H9 (cell line): ENCODE data around the gene AQP3. TPM values are rescaled to one million over a fixed set of nuclear protein-coding genes. Genes with fewer than 3 reads are reported as not detected.

Experiments
- DNase-seq: peaks from one replicate; pipeline ENCODE4 v3.0.0-alpha.2; 2017
- H2AFZ ChIP-seq: one replicate; pipeline ENCODE4 v1.6.1; 2013; ENCODE audit warnings: mild to moderate bottlenecking, low read length, control low read depth, moderate library complexity
- H2AK5ac ChIP-seq: 2 replicates; pipeline ENCODE4 v1.6.1; 2013; ENCODE audit warnings: low read length, control low read depth, mixed read lengths; ENCODE audit not compliant: insufficient read length
- H2BK120ac ChIP-seq: one replicate; pipeline ENCODE4 v1.6.1; 2013; ENCODE audit warnings: low read depth, mild to moderate bottlenecking, low read length, control low read depth, inconsistent platforms; ENCODE audit not compliant: poor library complexity, severe bottlenecking
- H2BK12ac ChIP-seq: 2 replicates; pipeline ENCODE4 v1.6.1; 2013; ENCODE audit warnings: low read length, control low read depth, mixed read lengths, low read depth; ENCODE audit not compliant: insufficient read length
- H2BK15ac ChIP-seq: 2 replicates; pipeline ENCODE4 v1.6.1; 2013; ENCODE audit warnings: low read depth, low read length, control low read depth
- H2BK20ac ChIP-seq: one replicate; pipeline ENCODE4 v1.6.1; 2013; ENCODE audit warnings: low read depth, mild to moderate bottlenecking, low read length, control low read depth, inconsistent platforms; ENCODE audit not compliant: poor library complexity, severe bottlenecking
- H2BK5ac ChIP-seq: 2 replicates; pipeline ENCODE4 v1.6.1; 2013; ENCODE audit warnings: low read length, control low read depth, mixed read lengths; ENCODE audit not compliant: insufficient read length
- H3K14ac ChIP-seq: 2 replicates; pipeline ENCODE4 v1.6.1; 2013; ENCODE audit warnings: low read length, control low read depth; ENCODE audit not compliant: insufficient read depth
- H3K18ac ChIP-seq: 2 replicates; pipeline ENCODE4 v1.6.1; 2013; ENCODE audit warnings: low read depth, mild to moderate bottlenecking, mixed read lengths, low read length, control low read depth; ENCODE audit not compliant: insufficient read length
- H3K23ac ChIP-seq: 2 replicates; pipeline ENCODE4 v1.6.1; 2013; ENCODE audit warnings: low read length, control low read depth, mixed read lengths, low read depth; ENCODE audit not compliant: insufficient read length
- H3K23me2 ChIP-seq: 2 replicates; pipeline ENCODE4 v1.6.1; 2013; ENCODE audit warnings: low read depth, mild to moderate bottlenecking, mixed read lengths, low read length, control low read depth; ENCODE audit not compliant: insufficient read length, poor library complexity, severe bottlenecking
- H3K27ac ChIP-seq: 2 replicates; pipeline ENCODE4 v1.5.1; 2013; ENCODE audit warnings: low read length, control low read depth, mixed read lengths, low read depth; ENCODE audit not compliant: insufficient read length
- H3K27me3 ChIP-seq: 2 replicates; pipeline ENCODE4 v1.6.1; 2013; ENCODE audit warnings: low read length, control low read depth, inconsistent platforms; ENCODE audit not compliant: insufficient read depth
- H3K4ac ChIP-seq: 2 replicates; pipeline ENCODE4 v1.6.1; 2013; ENCODE audit warnings: low read depth, mild to moderate bottlenecking, control low read depth, inconsistent platforms, low read length, moderate library complexity
- H3K4me1 ChIP-seq: 2 replicates; pipeline ENCODE4 v1.6.1; 2013; ENCODE audit warnings: low read length, control low read depth, inconsistent platforms; ENCODE audit not compliant: insufficient read depth
- H3K4me2 ChIP-seq: 2 replicates; pipeline ENCODE4 v1.6.1; 2013; ENCODE audit warnings: low read length, control low read depth, mixed read lengths; ENCODE audit not compliant: insufficient read length, insufficient read depth
- H3K56ac ChIP-seq: 2 replicates; pipeline ENCODE4 v1.6.1; 2013; ENCODE audit warnings: low read depth, mild to moderate bottlenecking, mixed read lengths, low read length, control low read depth; ENCODE audit not compliant: insufficient read length
- H3K79me1 ChIP-seq: 2 replicates; pipeline ENCODE4 v1.6.1; 2013; ENCODE audit warnings: low read depth, mild to moderate bottlenecking, moderate library complexity, low read length, control low read depth, inconsistent platforms; ENCODE audit not compliant: insufficient read depth, poor library complexity, severe bottlenecking
- H3K79me2 ChIP-seq: 2 replicates; pipeline ENCODE4 v1.6.1; 2013; ENCODE audit warnings: low read length, control low read depth, inconsistent platforms; ENCODE audit not compliant: insufficient read depth
- H3K9ac ChIP-seq: 2 replicates; pipeline ENCODE4 v1.6.1; 2013; ENCODE audit warnings: low read length, control low read depth, mixed read lengths; ENCODE audit not compliant: insufficient read length; ENCODE audit errors: extremely low read depth
- H3K9me3 ChIP-seq: one replicate; pipeline ENCODE4 v1.6.1; 2013; ENCODE audit warnings: low read depth, low read length, inconsistent platforms; ENCODE audit not compliant: control insufficient read depth
- H3T11ph ChIP-seq: one replicate; pipeline ENCODE4 v1.6.1; 2013; ENCODE audit warnings: mild to moderate bottlenecking, low read length, control low read depth, inconsistent platforms
- H4K20me1 ChIP-seq: one replicate; pipeline ENCODE4 v1.6.1; 2013; ENCODE audit not compliant: control insufficient read depth, insufficient read length, insufficient read depth
- H4K5ac ChIP-seq: 2 replicates; pipeline ENCODE4 v1.6.1; 2013; ENCODE audit warnings: low read depth, mild to moderate bottlenecking, mixed read lengths, low read length, control low read depth; ENCODE audit not compliant: insufficient read length
- H4K8ac ChIP-seq: replicated peaks from 2 replicates; pipeline ENCODE4 v1.6.1; 2013; ENCODE audit warnings: low read length, control low read depth, mixed read lengths, low read depth; ENCODE audit not compliant: insufficient read length
- H4K91ac ChIP-seq: 2 replicates; pipeline ENCODE4 v1.6.1; 2013; ENCODE audit warnings: low read depth, mild to moderate bottlenecking, moderate library complexity, mixed read lengths, low read length, control low read depth; ENCODE audit not compliant: insufficient read length
- H3K27ac Mint-ChIP-seq, 3 experiments: 2 replicates in 2 of 3; 3 replicates in 1 of 3; pipeline ENCODE4 v1.8.0; 2020 to 2021; ENCODE audit warnings: mixed read lengths in 3 of 3, mild to moderate bottlenecking in 1 of 3, moderate library complexity in 1 of 3
- H3K27me3 Mint-ChIP-seq: 2 replicates; pipeline ENCODE4 v1.8.0; 2021; ENCODE audit warnings: low read depth, mild to moderate bottlenecking, moderate library complexity, mixed read lengths
- H3K36me3 Mint-ChIP-seq, 3 experiments: 2 replicates in 2 of 3; 3 replicates in 1 of 3; pipeline ENCODE4 v1.8.0; 2020 to 2021; ENCODE audit warnings: low read depth in 3 of 3, mixed read lengths in 3 of 3; ENCODE audit not compliant: insufficient read depth in 1 of 3
- H3K4me1 Mint-ChIP-seq, 2 experiments: 2 replicates each; pipeline ENCODE4 v1.8.0; 2020; ENCODE audit warnings: mixed read lengths in 2 of 2
- H3K4me3 Mint-ChIP-seq, 2 experiments: 2 replicates in 1 of 2; 3 replicates in 1 of 2; pipeline ENCODE4 v1.8.0; 2020 to 2021; ENCODE audit warnings: mild to moderate bottlenecking in 2 of 2, mixed read lengths in 2 of 2, moderate library complexity in 1 of 2
- H3K9me3 Mint-ChIP-seq, 2 experiments: 2 replicates in 1 of 2; 3 replicates in 1 of 2; pipeline ENCODE4 v1.8.0; 2020; ENCODE audit warnings: mild to moderate bottlenecking in 2 of 2, mixed read lengths in 2 of 2, moderate library complexity in 1 of 2
- CTCF ChIP-seq: fragments of 200-600 bp; sonication (generic); conservative IDR thresholded peaks from 3 replicates; pipeline ENCODE4 v1.8.0; 2021; ENCODE audit warnings: antibody characterized with exemption, mild to moderate bottlenecking
- WGBS: extraction: QIAGEN DNeasy Blood & Tissue Kit; methylation state at CpG from one replicate; pipeline ENCODE4 v1.1.7; 2013; ENCODE audit warnings: missing lambda C conversion rate, low lambda C conversion rate, mixed read lengths; ENCODE audit not compliant: insufficient read length; ENCODE audit errors: extremely low coverage; 5-methylcytosine and 5-hydroxymethylcytosine counted together
- total RNA-seq: library from RNA; stranded (reverse); gene quantifications from 2 replicates; pipeline ENCODE4 v1.2.1, GENCODE V29; 2021

AQP3 gene
- total RNA-seq, 1 experiment from 2014 or later: 1.6 TPM

GRCh38 chr9:33472881-33473615, 25.7 kb upstream of the AQP3 start:
- Mint-ChIP-seq H3K27ac (peak overlapping the region in 1 of 3 experiments; percentile 98; a peak in 4 of 7 replicates), H3K9me3 (no peaks in the 10 kb centered on the region; a peak in 1 of 5 replicates), H3K4me1 (peaks cover 11 to 12% of the 10 kb centered on the region in 2 experiments; a peak in 3 of 4 replicates), H3K36me3 (peaks cover 29 to 47% (median 38%) of the 10 kb centered on the region in 3 experiments; a peak in 6 of 7 replicates), H3K4me3 (peak overlapping the region; percentile 98 to 100), H3K27me3 (no peaks in the 10 kb centered on the region)
- no peak overlapping the region for H3K56ac ChIP-seq
- no peak overlapping the region for H2BK120ac ChIP-seq
- no peak overlapping the region for H3K23ac ChIP-seq
- no peak overlapping the region for H2AFZ ChIP-seq
- H3K4ac ChIP-seq: no peak overlapping the region
- no peak for DNase-seq
- H2BK20ac ChIP-seq: no peak overlapping the region
- H3K9ac ChIP-seq: peak overlapping the region; percentile 87
- H3K79me2 ChIP-seq: peaks cover 11% of the 10 kb centered on the region
- H4K8ac ChIP-seq: no peak overlapping the region
- no peak overlapping the region for H2BK15ac ChIP-seq
- H4K20me1 ChIP-seq: no peaks in the 10 kb centered on the region
- peaks cover 4% of the 10 kb centered on the region for H3K79me1 ChIP-seq
- H3K27me3 ChIP-seq: no peaks in the 10 kb centered on the region
- no peak overlapping the region for H4K91ac ChIP-seq
- H3T11ph ChIP-seq: no peak overlapping the region
- H3K14ac ChIP-seq: no peak overlapping the region; the same call in 1 of the 2 replicates
- no peaks in the 10 kb centered on the region for H3K9me3 ChIP-seq
- H4K5ac ChIP-seq: no peak overlapping the region
- H3K4me2 ChIP-seq: peak overlapping the region; percentile 99
- no CpG with 5 or more reads among the region's 18 CpGs for WGBS
- no peak overlapping the region for H2BK5ac ChIP-seq
- H2BK12ac ChIP-seq: no peak overlapping the region
- H3K18ac ChIP-seq: no peak overlapping the region
- H3K4me1 ChIP-seq: 0 out of 2 replicates have a peak, but pooled peaks cover 2% of the 10 kb centered on the region
- no peak overlapping the region for H2AK5ac ChIP-seq
- no peak for TF ChIP-seq CTCF
- H3K27ac ChIP-seq: no peak overlapping the region
- peaks cover 6% of the 10 kb centered on the region for H3K23me2 ChIP-seq
